Mucosa of descending colon (tissue), 3 donors: ENCODE results near the gene NPDC1. TPM values are rescaled to one million over a fixed set of nuclear protein-coding genes. Genes with fewer than 3 reads are reported as not detected.
"Not testable (repeated sequence)": the region's sequence is repeated elsewhere in the genome, so short reads cannot be mapped to it uniquely, and the experiment has no call there.

ENCODE experiments used
- ATAC-seq: fragments of 200-7000 bp; cut with Tn5 transposase; one replicate; pipeline ENCODE4 v1.9.1; 2020; ENCODE audit warnings: mild to moderate bottlenecking, moderate library complexity
- DNase-seq, 3 donors: peaks; one replicate each; pipeline ENCODE4 v3.0.0-alpha.2; 2020
- H3K36me3 ChIP-seq: fragments of 200-600 bp; one replicate; pipeline ENCODE4 v1.8.0; 2021; ENCODE audit warnings: low read depth, mild to moderate bottlenecking
- H3K4me1 ChIP-seq: fragments of 200-600 bp; one replicate; pipeline ENCODE4 v1.8.0; 2021; ENCODE audit warnings: low read depth, mild to moderate bottlenecking
- H3K4me3 ChIP-seq: fragments of 200-600 bp; one replicate; pipeline ENCODE4 v1.8.0; 2021; ENCODE audit warnings: mild to moderate bottlenecking
- H3K9me3 ChIP-seq: fragments of 200-600 bp; one replicate; pipeline ENCODE4 v1.8.0; 2021; ENCODE audit warnings: mild to moderate bottlenecking
- CTCF ChIP-seq: fragments of 200-600 bp; IDR thresholded peaks from one replicate; pipeline ENCODE4 v1.8.0; 2022; ENCODE audit warnings: antibody characterized with exemption, mild to moderate bottlenecking
- intact Hi-C, 2 donors: fragments of 100-400 bp; cut with DNase I in 1 of 2; cut with micrococcal nuclease in 1 of 2; formaldehyde crosslinking; loops; one replicate each; pipeline versions ENCODE4 v1.11.0 to v1.11.1; 2022; cut with DNase I, micrococcal nuclease
- total RNA-seq, 3 donors: library from RNA; stranded (reverse); fragmentation: NEBNext Ultra II Directional in 2 of 3; extraction: Animal tissue kit (Norgen Biotek cat#: 25700) in 2 of 3; gene quantifications; one replicate each; pipeline versions ENCODE4 v1.2.1 to v1.2.4, GENCODE V29; 2021 to 2023
- donor health status: DM: no; HTN: no; CAD: no; lungs with moderate emphysema.
- donor health status: DM: no; HTN: no; CAD: no.
- donor health status: DM: no; HTN: yes; CAD: no.

The NPDC1 gene
- total RNA-seq, 3 donors from 2014 or later, result 78.6 to 177 (median 83.0) TPM

GRCh38 chr9:137066096-137066861, 20.3 kb upstream of the NPDC1 start:
- TF ChIP-seq CTCF, result no peak
- intact Hi-C loops, result no loop called here
- ATAC-seq (no peak), DNase-seq (no peak)
- H3K36me3 ChIP-seq, result no peaks in the 10 kb centered on the region
- H3K4me1 ChIP-seq, result peaks cover 26% of the 10 kb centered on the region
- no peak overlapping the region for H3K4me3 ChIP-seq
- no peaks in the 10 kb centered on the region for H3K9me3 ChIP-seq

- intact Hi-C loops, result no loop called here
- ATAC-seq (no peak), DNase-seq (no peak)
- no peak for TF ChIP-seq CTCF
- no peaks in the 10 kb centered on the region for H3K36me3 ChIP-seq
- H3K9me3 ChIP-seq, result no peaks in the 10 kb centered on the region
- H3K4me1 ChIP-seq, result peaks cover 19% of the 10 kb centered on the region
- H3K4me3 ChIP-seq, result no peak overlapping the region
Observed at GRCh38 chr9:137065336-137065967, 19.5 kb upstream of the NPDC1 start.

GRCh38 chr9:137064880-137065164, 18.8 kb upstream of the NPDC1 start:
- H3K36me3 ChIP-seq, result no peaks in the 10 kb centered on the region
- DNase-seq, result no peak
- intact Hi-C loops, result no loop called here
- no peak overlapping the region for H3K4me3 ChIP-seq
- no peak for ATAC-seq
- TF ChIP-seq CTCF, result no peak
- H3K9me3 ChIP-seq, result no peaks in the 10 kb centered on the region
- peaks cover 19% of the 10 kb centered on the region for H3K4me1 ChIP-seq

- intact Hi-C loops, result no loop called here
- H3K4me3 ChIP-seq, result no peak overlapping the region
- peak; percentile 96 for TF ChIP-seq CTCF
- H3K9me3 ChIP-seq, result no peaks in the 10 kb centered on the region
- DNase-seq, result peak; percentile 74 to 87 (median 82)
- peak; percentile 81 for ATAC-seq
- peaks cover 13% of the 10 kb centered on the region for H3K4me1 ChIP-seq
- H3K36me3 ChIP-seq, result no peaks in the 10 kb centered on the region
Observed at GRCh38 chr9:137064027-137064879, 18.3 kb upstream of the NPDC1 start.

- no peaks in the 10 kb centered on the region for H3K36me3 ChIP-seq
- ATAC-seq (no peak), DNase-seq (no peak)
- intact Hi-C loops, result no loop called here
- no peak overlapping the region for H3K4me3 ChIP-seq
- peaks cover 6% of the 10 kb centered on the region for H3K4me1 ChIP-seq
- H3K9me3 ChIP-seq, result no peaks in the 10 kb centered on the region
- TF ChIP-seq CTCF, result no peak
Observed at GRCh38 chr9:137063311-137064026, 17.5 kb upstream of the NPDC1 start.

GRCh38 chr9:137062798-137063197, 16.8 kb upstream of the NPDC1 start:
- ATAC-seq, H3K9me3 ChIP-seq, H3K36me3 ChIP-seq, DNase-seq, H3K4me1 ChIP-seq, intact Hi-C loops, H3K4me3 ChIP-seq: not testable (repeated sequence)
